ENCODE measurements around the gene ZEB1.
"Not testable (repeated sequence)": the region's sequence is repeated elsewhere in the genome, so short reads cannot be mapped to it uniquely, and the experiment has no call there.

Gene ZEB1

GRCh38 chr10:31526681-31527080 is 207.7 kb downstream of the ZEB1 start:
- Histone ChIP-seq H3K36me3 (ENCODE audit: control insufficient read depth, insufficient read depth, low read length) (no peaks in the 10 kb centered on the region), H3K27me3 (ENCODE audit: control insufficient read depth, insufficient read depth, low read length) (no peaks in the 10 kb centered on the region)

GRCh38 chr10:31528831-31529230 is 209.8 kb downstream of the ZEB1 start:
- H3K27me3 ChIP-seq (ENCODE audit: control insufficient read depth, insufficient read depth, low read length): no peaks in the 10 kb centered on the region
- H3K9ac ChIP-seq (ENCODE audit: low read length): no peak overlapping the region
- H3K4me3 ChIP-seq (ENCODE audit: low read length): no peak overlapping the region
- H3K36me3 ChIP-seq (ENCODE audit: control insufficient read depth, insufficient read depth, low read length): no peaks in the 10 kb centered on the region
- no peaks in the 10 kb centered on the region for H3K4me1 ChIP-seq (ENCODE audit: control insufficient read depth, insufficient read depth, low read length)
- H3K9me3 ChIP-seq (ENCODE audit: control insufficient read depth, low read length): no peaks in the 10 kb centered on the region

More at GRCh38 chr10:31526681-31527080, 207.7 kb downstream of the ZEB1 start:
- Histone ChIP-seq H3K9ac (ENCODE audit: low read length) (no peak overlapping the region), H3K9me3 (ENCODE audit: control insufficient read depth, low read length) (no peaks in the 10 kb centered on the region), H3K4me3 (ENCODE audit: low read length) (no peak overlapping the region), H3K4me1 (ENCODE audit: control insufficient read depth, insufficient read depth, low read length) (no peaks in the 10 kb centered on the region)

GRCh38 chr10:31536302-31536701 is 217.3 kb downstream of the ZEB1 start:
- Histone ChIP-seq H3K4me1 (ENCODE audit: control insufficient read depth, insufficient read depth, low read length) (no peaks in the 10 kb centered on the region), H3K4me3 (ENCODE audit: low read length) (no peak overlapping the region), H3K36me3 (ENCODE audit: control insufficient read depth, insufficient read depth, low read length) (no peaks in the 10 kb centered on the region), H3K27me3 (ENCODE audit: control insufficient read depth, insufficient read depth, low read length) (no peaks in the 10 kb centered on the region), H3K9me3 (ENCODE audit: control insufficient read depth, low read length) (no peaks in the 10 kb centered on the region), H3K9ac (ENCODE audit: low read length) (no peak overlapping the region)

GRCh38 chr10:31549896-31550295 is 230.9 kb downstream of the ZEB1 start:
- H3K4me3 ChIP-seq (ENCODE audit: low read length): no peak overlapping the region
- H3K27me3 ChIP-seq (ENCODE audit: control insufficient read depth, insufficient read depth, low read length): no peaks in the 10 kb centered on the region
- H3K9me3 ChIP-seq (ENCODE audit: control insufficient read depth, low read length): no peaks in the 10 kb centered on the region
- no peak overlapping the region for H3K9ac ChIP-seq (ENCODE audit: low read length)
- no peaks in the 10 kb centered on the region for H3K36me3 ChIP-seq (ENCODE audit: control insufficient read depth, insufficient read depth, low read length)
- H3K4me1 ChIP-seq (ENCODE audit: control insufficient read depth, insufficient read depth, low read length): no peaks in the 10 kb centered on the region

GRCh38 chr10:31554556-31554955 is 235.5 kb downstream of the ZEB1 start:
- Histone ChIP-seq H3K9me3 (ENCODE audit: control insufficient read depth, low read length) (no peaks in the 10 kb centered on the region), H3K4me3 (ENCODE audit: low read length) (no peak overlapping the region), H3K36me3 (ENCODE audit: control insufficient read depth, insufficient read depth, low read length) (no peaks in the 10 kb centered on the region), H3K4me1 (ENCODE audit: control insufficient read depth, insufficient read depth, low read length) (no peaks in the 10 kb centered on the region), H3K9ac (ENCODE audit: low read length) (no peak overlapping the region), H3K27me3 (ENCODE audit: control insufficient read depth, insufficient read depth, low read length) (no peaks in the 10 kb centered on the region)

GRCh38 chr10:31557854-31558253 is 238.8 kb downstream of the ZEB1 start:
- H3K4me1 ChIP-seq (ENCODE audit: control insufficient read depth, insufficient read depth, low read length): no peaks in the 10 kb centered on the region
- H3K27me3 ChIP-seq (ENCODE audit: control insufficient read depth, insufficient read depth, low read length): no peaks in the 10 kb centered on the region
- H3K9me3 ChIP-seq (ENCODE audit: control insufficient read depth, low read length): no peaks in the 10 kb centered on the region
- H3K9ac ChIP-seq (ENCODE audit: low read length): no peak overlapping the region
- no peak overlapping the region for H3K4me3 ChIP-seq (ENCODE audit: low read length)
- H3K36me3 ChIP-seq (ENCODE audit: control insufficient read depth, insufficient read depth, low read length): no peaks in the 10 kb centered on the region

- H3K9ac ChIP-seq (ENCODE audit: low read length); H3K4me3 ChIP-seq (ENCODE audit: low read length); H3K4me1 ChIP-seq (ENCODE audit: control insufficient read depth, insufficient read depth, low read length); H3K9me3 ChIP-seq (ENCODE audit: control insufficient read depth, low read length); H3K36me3 ChIP-seq (ENCODE audit: control insufficient read depth, insufficient read depth, low read length); H3K27me3 ChIP-seq (ENCODE audit: control insufficient read depth, insufficient read depth, low read length): not testable (repeated sequence)
Measured at GRCh38 chr10:31568252-31568861, 249.3 kb downstream of the ZEB1 start.

- H3K27me3 ChIP-seq (ENCODE audit: control insufficient read depth, insufficient read depth, low read length): no peaks in the 10 kb centered on the region
- no peaks in the 10 kb centered on the region for H3K9me3 ChIP-seq (ENCODE audit: control insufficient read depth, low read length)
- no peaks in the 10 kb centered on the region for H3K36me3 ChIP-seq (ENCODE audit: control insufficient read depth, insufficient read depth, low read length)
- H3K9ac ChIP-seq (ENCODE audit: low read length): no peak overlapping the region
- H3K4me3 ChIP-seq (ENCODE audit: low read length): no peak overlapping the region
- H3K4me1 ChIP-seq (ENCODE audit: control insufficient read depth, insufficient read depth, low read length): no peaks in the 10 kb centered on the region
Measured at GRCh38 chr10:31574577-31574976, 255.6 kb downstream of the ZEB1 start.

GRCh38 chr10:31578181-31578852 is 259.3 kb downstream of the ZEB1 start:
- H3K4me3 ChIP-seq (ENCODE audit: low read length): no peak overlapping the region
- no peak overlapping the region for H3K9ac ChIP-seq (ENCODE audit: low read length)
- H3K36me3 ChIP-seq (ENCODE audit: control insufficient read depth, insufficient read depth, low read length): no peaks in the 10 kb centered on the region
- H3K9me3 ChIP-seq (ENCODE audit: control insufficient read depth, low read length): no peaks in the 10 kb centered on the region
- H3K4me1 ChIP-seq (ENCODE audit: control insufficient read depth, insufficient read depth, low read length): peaks cover 13% of the 10 kb centered on the region
- no peaks in the 10 kb centered on the region for H3K27me3 ChIP-seq (ENCODE audit: control insufficient read depth, insufficient read depth, low read length)

- no peaks in the 10 kb centered on the region for H3K9me3 ChIP-seq (ENCODE audit: control insufficient read depth, low read length)
- H3K4me1 ChIP-seq (ENCODE audit: control insufficient read depth, insufficient read depth, low read length): peaks cover 19% of the 10 kb centered on the region
- no peak overlapping the region for H3K9ac ChIP-seq (ENCODE audit: low read length)
- no peak overlapping the region for H3K4me3 ChIP-seq (ENCODE audit: low read length)
- H3K36me3 ChIP-seq (ENCODE audit: control insufficient read depth, insufficient read depth, low read length): no peaks in the 10 kb centered on the region
- H3K27me3 ChIP-seq (ENCODE audit: control insufficient read depth, insufficient read depth, low read length): no peaks in the 10 kb centered on the region
Measured at GRCh38 chr10:31578951-31579350, 259.9 kb downstream of the ZEB1 start.

All from mucosa of stomach (tissue), 1 donor.